ENCODE results near the gene DHRS9. TPM values are rescaled to one million over a fixed set of nuclear protein-coding genes. Genes with fewer than 3 reads are reported as not detected.

The DHRS9 gene
- total and polyA plus RNA-seq, 9 of the 15 experiments (the other 6 are each of a cell fraction or from before 2014, with no cell fraction given), result 0.27 to 1.7 (median 0.69) TPM

DNA sequence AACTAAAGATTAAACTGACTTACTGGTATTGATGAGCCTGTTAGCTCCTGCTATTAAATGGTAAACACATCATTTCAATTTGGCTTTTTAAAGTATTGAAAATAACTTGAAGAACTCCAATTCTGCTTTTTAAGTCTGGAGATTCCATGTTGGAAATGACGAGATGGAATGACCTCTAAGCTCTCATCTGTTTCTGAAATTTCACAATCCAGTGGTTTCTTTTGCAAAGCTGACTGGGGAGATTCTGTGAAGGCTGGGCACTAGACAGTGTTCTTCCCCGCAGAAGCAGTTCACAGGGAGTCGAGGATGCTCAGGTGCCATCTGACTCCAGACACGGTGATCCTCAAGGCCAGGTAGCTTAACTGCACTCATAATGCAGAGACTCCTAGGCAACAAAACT lies 44.7 kb downstream of the DHRS9 start:
- FAIRE-seq, result no peak
- CTCF ChIA-PET (ENCODE audit: low intra/inter-chr PET ratio), result no interaction called here
- Histone ChIP-seq H3K4me3 (no peak overlapping the region), H3K27me3 (ENCODE audit: control insufficient read depth in 2 of 2, insufficient read depth in 2 of 2, low read length in 2 of 2) (no peaks in the 10 kb centered on the region), H2AFZ (ENCODE audit: low read depth, low read length) (no peak overlapping the region), H3K36me3 (ENCODE audit: control insufficient read depth, insufficient read depth, low read length) (no peaks in the 10 kb centered on the region), H3K27ac (ENCODE audit: extremely low read depth, low read depth, low read length) (no peak overlapping the region), H3K4me2 (ENCODE audit: insufficient read depth, low read length) (no peak overlapping the region), H3K79me2 (ENCODE audit: control insufficient read depth, insufficient read depth, low read length) (no peaks in the 10 kb centered on the region), H4K20me1 (replicated peaks; ENCODE audit: control insufficient read depth, insufficient read depth, low read length) (no peaks in the 10 kb centered on the region), H3K9me3 (replicated peaks; ENCODE audit: control insufficient read depth, insufficient read depth, low read depth, low read length) (no peaks in the 10 kb centered on the region), H3K9me1 (ENCODE audit: control insufficient read depth, insufficient read depth, low read length) (no peaks in the 10 kb centered on the region), H3K9ac (ENCODE audit: insufficient read depth in 1 of 2, low read depth in 2 of 2, low read length in 2 of 2) (no peak overlapping the region), H3K4me1 (replicated peaks in 1 of 2; ENCODE audit: control insufficient read depth in 2 of 2, insufficient read depth in 2 of 2, low read length in 2 of 2) (peaks cover 0 to 16% of the 10 kb centered on the region in 2 experiments; a peak in 3 of 5 replicates)
- WGBS (ENCODE audit: insufficient coverage, low coverage, missing lambda C conversion rate), result 47% methylated on average over 4 of the region's 4 CpGs
- TF ChIP-seq RBM17 (IDR thresholded peaks at IDR 0.05; ENCODE audit: borderline replicate concordance, low read depth, low read length), result no peak
- no peak for TF ChIP-seq FUS (optimal IDR thresholded peaks at IDR 0.05; ENCODE audit: low read depth, low read length)
- TF ChIP-seq CHD1 (IDR thresholded peaks at IDR 0.05; ENCODE audit: low read length), result no peak
- TF ChIP-seq ZNF133 (CRISPR knock-in tag; IDR thresholded peaks at IDR 0.05), result no peak
- TF ChIP-seq, protein P1, sequence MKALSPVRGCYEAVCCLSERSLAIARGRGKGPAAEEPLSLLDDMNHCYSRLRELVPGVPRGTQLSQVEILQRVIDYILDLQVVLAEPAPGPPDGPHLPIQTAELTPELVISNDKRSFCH (CRISPR knock-in tag; IDR thresholded peaks at IDR 0.05), result no peak
- TF ChIP-seq, protein P1 (tag; IDR thresholded peaks at IDR 0.05), result no peak
- TF ChIP-seq, protein P2, sequence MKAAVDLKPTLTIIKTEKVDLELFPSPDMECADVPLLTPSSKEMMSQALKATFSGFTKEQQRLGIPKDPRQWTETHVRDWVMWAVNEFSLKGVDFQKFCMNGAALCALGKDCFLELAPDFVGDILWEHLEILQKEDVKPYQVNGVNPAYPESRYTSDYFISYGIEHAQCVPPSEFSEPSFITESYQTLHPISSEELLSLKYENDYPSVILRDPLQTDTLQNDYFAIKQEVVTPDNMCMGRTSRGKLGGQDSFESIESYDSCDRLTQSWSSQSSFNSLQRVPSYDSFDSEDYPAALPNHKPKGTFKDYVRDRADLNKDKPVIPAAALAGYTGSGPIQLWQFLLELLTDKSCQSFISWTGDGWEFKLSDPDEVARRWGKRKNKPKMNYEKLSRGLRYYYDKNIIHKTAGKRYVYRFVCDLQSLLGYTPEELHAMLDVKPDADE (conservative IDR thresholded peaks at IDR 0.05; ENCODE audit: control insufficient read depth, low read depth, low read length), result no peak
- TF ChIP-seq, protein P3, sequence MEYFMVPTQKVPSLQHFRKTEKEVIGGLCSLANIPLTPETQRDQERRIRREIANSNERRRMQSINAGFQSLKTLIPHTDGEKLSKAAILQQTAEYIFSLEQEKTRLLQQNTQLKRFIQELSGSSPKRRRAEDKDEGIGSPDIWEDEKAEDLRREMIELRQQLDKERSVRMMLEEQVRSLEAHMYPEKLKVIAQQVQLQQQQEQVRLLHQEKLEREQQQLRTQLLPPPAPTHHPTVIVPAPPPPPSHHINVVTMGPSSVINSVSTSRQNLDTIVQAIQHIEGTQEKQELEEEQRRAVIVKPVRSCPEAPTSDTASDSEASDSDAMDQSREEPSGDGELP (CRISPR knock-in tag; IDR thresholded peaks at IDR 0.05; ENCODE audit: borderline replicate concordance), result no peak
- no peak for ATAC-seq
- in situ Hi-C loops (cut with MboI) (loop anchor here (5.0 kb wide), 1 partner anchor 108 kb away; no protein-coding TSS in a partner anchor), intact Hi-C loops (cut with micrococcal nuclease) (loop anchor here (10.0 kb wide), 1 partner anchor 411 kb away; no protein-coding TSS in a partner anchor)
- DNase-seq (ENCODE audit: extremely low read depth in 1 of 4, low spot score in 3 of 4), result no peak
- POLR2A ChIA-PET, result no interaction called here
- no TSS peak for BruUV-seq (replicated peaks)
